ENCODE measurements around the gene PCGF2. TPM values are rescaled to one million over a fixed set of nuclear protein-coding genes. Genes with fewer than 3 reads are reported as not detected.

Gene PCGF2
- total and polyA plus RNA-seq, 2 of the 8 experiments (the other 6 are each of a cell fraction or from before 2014, with no cell fraction given), result 42.1 to 93.3 TPM

- no peak overlapping the region for H2BK12ac ChIP-seq (ENCODE audit: low read depth, low read length)
- FAIRE-seq, result no peak
- no peak overlapping the region for H3K23ac ChIP-seq (ENCODE audit: insufficient read length)
- peak overlapping the region; percentile 51 for H3K18ac ChIP-seq (ENCODE audit: extremely low read depth, low read length)
- ChIA-PET POLR2A (ENCODE audit: partially characterized antibody) (interaction anchor here (0.8 to 2.7 kb wide), 7 partner anchors 13 to 104 kb away, joined by 3 to 19 read pairs (median 4); partner anchors contain the start of genes CISD3, MLLT6 and RPL23), CTCF (ENCODE audit: partially characterized antibody) (interaction anchor here (0.6 to 0.9 kb wide), 2 partner anchors 33 to 707 kb away, joined by 3 read pairs; no protein-coding TSS in a partner anchor)
- no peak overlapping the region for H3K14ac ChIP-seq (ENCODE audit: insufficient read length)
- H2BK15ac ChIP-seq (ENCODE audit: low read length), result no peak overlapping the region
- no peak overlapping the region for H2AK5ac ChIP-seq (ENCODE audit: low read depth, low read length)
- no peak for DNase-seq (ENCODE audit: low read depth in 1 of 2, low spot score in 2 of 2)
- peak overlapping the region; percentile 89 to 91 for H3K4me2 ChIP-seq (ENCODE audit: insufficient read depth in 1 of 2, low read depth in 2 of 2, low read length in 2 of 2)
- H3K79me2 ChIP-seq (ENCODE audit: control insufficient read depth in 1 of 2, insufficient read depth in 2 of 2, low read length in 2 of 2), result peaks cover 22 to 39% of the 10 kb centered on the region in 2 experiments
- H3K36me3 ChIP-seq (ENCODE audit: control insufficient read depth in 2 of 4, insufficient read depth in 4 of 4, low read length in 3 of 4), result peaks cover 0 to 3% (median 0%) of the 10 kb centered on the region in 4 experiments; a peak in 2 of 8 replicates
- H3K79me1 ChIP-seq (ENCODE audit: low read depth, low read length), result peaks cover 5% of the 10 kb centered on the region
- WGBS, 2 experiments (ENCODE audit: extremely low coverage in 1 of 2, insufficient coverage in 1 of 2, insufficient read length in 1 of 2, insufficient replicate concordance in 2 of 2, low coverage in 1 of 2, low lambda C conversion rate in 2 of 2, missing lambda C conversion rate in 1 of 2), result 2% methylated on average over 12 of the region's 12 CpGs; no CpG with 5 or more reads in 1 of the 2 experiments
- no peak overlapping the region for H4K8ac ChIP-seq (ENCODE audit: extremely low read depth, insufficient read depth, low read length)
- H3K4ac ChIP-seq (replicated peaks; ENCODE audit: insufficient read length, low read depth, low read length), result no peak overlapping the region
- peaks cover 48% of the 10 kb centered on the region for H3K23me2 ChIP-seq (ENCODE audit: low read depth, low read length)
- no peaks in the 10 kb centered on the region for H3K9me3 ChIP-seq (ENCODE audit: insufficient read depth in 2 of 2, low read depth in 1 of 2, low read length in 1 of 2)
- no peak overlapping the region for H4K5ac ChIP-seq (ENCODE audit: insufficient read length, low read depth, low read length)
- H2BK5ac ChIP-seq (ENCODE audit: low read depth, low read length), result no peak overlapping the region
- TF ChIP-seq PHF8 (conservative IDR thresholded peaks at IDR 0.05; ENCODE audit: low read depth, low read length) (no peak), SRF (IDR thresholded peaks at IDR 0.05; ENCODE audit: low read depth, low read length) (no peak), EZH2 (IDR thresholded peaks at IDR 0.05; ENCODE audit: low read depth, low read length, severe bottlenecking) (no peak), TEAD4 (IDR thresholded peaks at IDR 0.05; ENCODE audit: low read depth, low read length) (no peak), ASH2L (IDR thresholded peaks at IDR 0.05; ENCODE audit: low read length) (peak; percentile 21), BRCA1 (IDR thresholded peaks at IDR 0.05; ENCODE audit: low read depth, low read length) (no peak), SAP30 (IDR thresholded peaks at IDR 0.05; ENCODE audit: insufficient read depth, insufficient replicate concordance, low read length) (peak; percentile 20), YY1 (IDR thresholded peaks at IDR 0.05; ENCODE audit: low read depth, low read length) (no peak), RXRA (IDR thresholded peaks at IDR 0.05; ENCODE audit: insufficient read depth, low read depth, low read length) (no peak), SIX5 (IDR thresholded peaks at IDR 0.05; ENCODE audit: low read depth, low read length) (no peak), CREB1 (IDR thresholded peaks at IDR 0.05) (no peak), JUN (IDR thresholded peaks at IDR 0.05; ENCODE audit: low read depth, low read length) (no peak)
- TF ChIP-seq, protein P1, sequence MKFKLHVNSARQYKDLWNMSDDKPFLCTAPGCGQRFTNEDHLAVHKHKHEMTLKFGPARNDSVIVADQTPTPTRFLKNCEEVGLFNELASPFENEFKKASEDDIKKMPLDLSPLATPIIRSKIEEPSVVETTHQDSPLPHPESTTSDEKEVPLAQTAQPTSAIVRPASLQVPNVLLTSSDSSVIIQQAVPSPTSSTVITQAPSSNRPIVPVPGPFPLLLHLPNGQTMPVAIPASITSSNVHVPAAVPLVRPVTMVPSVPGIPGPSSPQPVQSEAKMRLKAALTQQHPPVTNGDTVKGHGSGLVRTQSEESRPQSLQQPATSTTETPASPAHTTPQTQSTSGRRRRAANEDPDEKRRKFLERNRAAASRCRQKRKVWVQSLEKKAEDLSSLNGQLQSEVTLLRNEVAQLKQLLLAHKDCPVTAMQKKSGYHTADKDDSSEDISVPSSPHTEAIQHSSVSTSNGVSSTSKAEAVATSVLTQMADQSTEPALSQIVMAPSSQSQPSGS (IDR thresholded peaks at IDR 0.05; ENCODE audit: low read length), result no peak
- no peak overlapping the region for H3K27ac ChIP-seq (ENCODE audit: low read depth, low read length)
- H2BK20ac ChIP-seq (ENCODE audit: low read length), result no peak overlapping the region
- H3K9ac ChIP-seq (replicated peaks in 1 of 4; ENCODE audit: extremely low read depth in 1 of 4, low read depth in 3 of 4, low read length in 3 of 4), result peak overlapping the region in 2 of 4 experiments; percentile 43 to 67; a peak in 3 of 7 replicates
- peaks cover 14 to 17% of the 10 kb centered on the region in 2 experiments for H4K20me1 ChIP-seq (replicated peaks in 1 of 2; ENCODE audit: control insufficient read depth in 1 of 2, insufficient read depth in 2 of 2, low read length in 2 of 2)
- peak overlapping the region; percentile 70 for H3K56ac ChIP-seq (replicated peaks; ENCODE audit: insufficient read length, low read depth, low read length)
- no peak overlapping the region for H2AFZ ChIP-seq (ENCODE audit: low read length)
- H2BK120ac ChIP-seq (replicated peaks; ENCODE audit: low read depth, low read length), result no peak overlapping the region
- H3K4me3 ChIP-seq (ENCODE audit: extremely low read depth in 1 of 4, insufficient read depth in 2 of 4, low read depth in 3 of 4, low read length in 4 of 4), result peak overlapping the region; percentile 66 to 87 (median 84)
- peaks cover 7 to 22% (median 14%) of the 10 kb centered on the region in 4 experiments for H3K4me1 ChIP-seq (replicated peaks in 1 of 4; ENCODE audit: control insufficient read depth in 3 of 4, insufficient read depth in 4 of 4, low read length in 3 of 4)
- peaks cover 0 to 11% (median 5%) of the 10 kb centered on the region in 4 experiments; a peak in 5 of 7 replicates for H3K27me3 ChIP-seq (replicated peaks in 1 of 4; ENCODE audit: control insufficient read depth in 3 of 4, extremely low read depth in 1 of 4, insufficient read depth in 3 of 4, low read length in 3 of 4)
- no peak overlapping the region for H4K91ac ChIP-seq (replicated peaks; ENCODE audit: insufficient read length, low read length)
Measured at GRCh38 chr17:38750044-38750311, 1.8 kb upstream of the PCGF2 start.
